SK-N-SH (cell line): ENCODE measurements around the gene CD72. TPM values are rescaled to one million over a fixed set of nuclear protein-coding genes. Genes with fewer than 3 reads are reported as not detected.
A peak's percentile ranks its signal among the peaks of the same experiment; 100 is the strongest.

Experiments
- CTCF ChIA-PET: fragments of 300-600, 350-600 bp; formaldehyde crosslinking; extraction: SDS; loops from one replicate; lab custom pipeline; 2021; lab: Yijun Ruan, JAX
- POLR2A ChIA-PET: fragments of 350-600 bp; sonication (Branson Sonifier 250); formaldehyde crosslinking; extraction: SDS; loops from one replicate; lab custom pipeline; 2020; ENCODE audit warnings: antibody characterized with exemption, inconsistent platforms; lab: Yijun Ruan, JAX
- DNase-seq: peaks from one replicate; pipeline ENCODE4 v3.0.0; 2012
- H2AFZ ChIP-seq: fragments of 200-600 bp; sonication (generic); 2 replicates; pipeline ENCODE4 v1.8.1; 2016; ENCODE audit warnings: antibody characterized with exemption, mild to moderate bottlenecking, low read depth
- H3F3A ChIP-seq: fragments of 200-600 bp; sonication (generic); replicated peaks from 2 replicates; pipeline ENCODE3; 2016; ENCODE audit warnings: antibody characterized with exemption, mild to moderate bottlenecking; ENCODE audit not compliant: insufficient read depth
- H3K27ac ChIP-seq, 2 experiments: fragments of 200-500 bp in 1 of 2; fragments of 200-600 bp in 1 of 2; sonication (Bioruptor generic) in 1 of 2; sonication (generic), shearing (Covaris generic) in 1 of 2; 2 replicates each; pipeline versions ENCODE4 v1.5.1 to v1.6.1; 2014 to 2016; ENCODE audit warnings: low read depth in 2 of 2, inconsistent platforms in 1 of 2, low read length in 1 of 2, mild to moderate bottlenecking in 1 of 2, mixed read lengths in 1 of 2
- H3K27me3 ChIP-seq: fragments of 200-600 bp; sonication (generic), shearing (Covaris generic); 2 replicates; pipeline ENCODE4 v1.6.1; 2016; ENCODE audit warnings: mixed run types; ENCODE audit not compliant: insufficient read depth
- H3K36me3 ChIP-seq, 2 experiments: fragments of 200-500 bp in 1 of 2; fragments of 200-600 bp in 1 of 2; sonication (Bioruptor generic) in 1 of 2; sonication (generic) in 1 of 2; replicated peaks in 1 of 2; 2 replicates each; pipeline versions ENCODE3 to v1.5.1; 2014 to 2016; ENCODE audit warnings: low read length in 1 of 2, mild to moderate bottlenecking in 1 of 2; ENCODE audit not compliant: insufficient read depth in 2 of 2, control insufficient read depth in 1 of 2
- H3K4me1 ChIP-seq, 2 experiments: fragments of 200-500 bp in 1 of 2; fragments of 200-600 bp in 1 of 2; sonication (Bioruptor generic) in 1 of 2; sonication (generic), shearing (Covaris generic) in 1 of 2; 2 replicates each; pipeline versions ENCODE4 v1.5.1 to v1.6.1; 2014 to 2016; ENCODE audit warnings: low read depth in 1 of 2, low read length in 1 of 2, mixed run types in 1 of 2; ENCODE audit not compliant: insufficient read depth in 2 of 2, control insufficient read depth in 1 of 2
- H3K4me2 ChIP-seq: fragments of 200-600 bp; sonication (generic), shearing (Covaris generic); 2 replicates; pipeline ENCODE4 v1.6.1; 2017; ENCODE audit warnings: mixed run types
- H3K4me3 ChIP-seq, 2 experiments: fragments of 200-500 bp in 1 of 2; fragments of 200-600 bp in 1 of 2; sonication (Bioruptor generic) in 1 of 2; sonication (generic), shearing (Covaris generic) in 1 of 2; 2 replicates each; pipeline versions ENCODE4 v1.5.1 to v1.8.1; 2014 to 2016; ENCODE audit warnings: low read depth in 2 of 2, inconsistent platforms in 1 of 2, low read length in 1 of 2, mild to moderate bottlenecking in 1 of 2, mixed read lengths in 1 of 2, moderate library complexity in 1 of 2
- H3K79me2 ChIP-seq: fragments of 200-600 bp; sonication (generic); 2 replicates; pipeline ENCODE4 v1.8.1; 2017; ENCODE audit warnings: mild to moderate bottlenecking; ENCODE audit not compliant: insufficient read depth
- H3K9ac ChIP-seq: fragments of 200-600 bp; sonication (generic); 2 replicates; pipeline ENCODE4 v1.6.1; 2017; ENCODE audit warnings: mixed run types
- H3K9me2 ChIP-seq: fragments of 200-600 bp; sonication (generic); 2 replicates; pipeline ENCODE4 v1.6.1; 2017; ENCODE audit warnings: mixed run types
- H3K9me3 ChIP-seq: fragments of 200-600 bp; sonication (generic); 2 replicates; pipeline ENCODE4 v1.6.1; 2017; ENCODE audit warnings: mixed run types, mild to moderate bottlenecking, moderate library complexity
- H4K20me1 ChIP-seq: fragments of 200-600 bp; sonication (generic); 2 replicates; pipeline ENCODE4 v1.6.1; 2017; ENCODE audit warnings: mild to moderate bottlenecking, mixed run types; ENCODE audit not compliant: insufficient read depth
- CHD2 ChIP-seq: fragments of 150-350 bp; IDR thresholded peaks from 2 replicates; pipeline ENCODE4 v1.6.1; 2018; ENCODE audit warnings: low read length; ENCODE audit not compliant: partially characterized antibody
- ELF1 ChIP-seq: IDR thresholded peaks from 2 replicates; pipeline ENCODE4 v1.4.0; 2012
- EZH2phosphoT487 ChIP-seq: fragments of 200-600 bp; sonication (generic); IDR thresholded peaks from 2 replicates; pipeline ENCODE4 v1.6.1; 2017; ENCODE audit warnings: low read depth, mixed run types, mild to moderate bottlenecking, antibody characterized with exemption, moderate library complexity, borderline replicate concordance
- FOXJ3 ChIP-seq: sonication (generic); formaldehyde crosslinking; IDR thresholded peaks from 2 replicates; pipeline ENCODE4 v1.5.1; 2020; ENCODE audit warnings: mild to moderate bottlenecking, missing genetic modification reagents
- GATA2 ChIP-seq: sonication (generic); formaldehyde crosslinking; IDR thresholded peaks from 2 replicates; pipeline ENCODE4 v1.5.0; 2020; ENCODE audit warnings: mild to moderate bottlenecking, missing genetic modification reagents
- JUND ChIP-seq: IDR thresholded peaks from 2 replicates; pipeline ENCODE4 v1.4.0; 2012
- MEF2A ChIP-seq: IDR thresholded peaks from 2 replicates; pipeline ENCODE4 v1.4.0; 2012; ENCODE audit warnings: low read depth, borderline replicate concordance
- NFIC ChIP-seq: IDR thresholded peaks from 2 replicates; pipeline ENCODE4 v1.4.0; 2012; ENCODE audit warnings: borderline replicate concordance
- PBX3 ChIP-seq: IDR thresholded peaks from 2 replicates; pipeline ENCODE4; 2012
- POLR2AphosphoS5 ChIP-seq: IDR thresholded peaks from 2 replicates; pipeline ENCODE4 v1.6.1; 2012; ENCODE audit warnings: low read depth, low read length
- REST ChIP-seq: IDR thresholded peaks from 2 replicates; pipeline ENCODE4 v1.6.1; 2012; ENCODE audit warnings: mild to moderate bottlenecking, low read depth, low read length, moderate library complexity
- RXRA ChIP-seq: IDR thresholded peaks from 2 replicates; pipeline ENCODE4 v1.4.0; 2012; ENCODE audit warnings: low read depth, mild to moderate bottlenecking, borderline replicate concordance
- SIN3A ChIP-seq: IDR thresholded peaks from 2 replicates; pipeline ENCODE4 v1.6.1; 2012; ENCODE audit warnings: low read depth, mild to moderate bottlenecking, low read length, moderate library complexity, borderline replicate concordance
- SMC3 ChIP-seq: IDR thresholded peaks from 2 replicates; pipeline ENCODE4 v1.6.1; 2012; ENCODE audit warnings: low read depth, low read length, improper control_type of control experiment
- TAF1 ChIP-seq: IDR thresholded peaks from 2 replicates; pipeline ENCODE4 v1.6.1; 2012; ENCODE audit warnings: low read depth, mild to moderate bottlenecking, low read length, moderate library complexity, borderline replicate concordance
- TEAD4 ChIP-seq: IDR thresholded peaks from 2 replicates; pipeline ENCODE4 v1.4.0; 2012; ENCODE audit warnings: mild to moderate bottlenecking, borderline replicate concordance; ENCODE audit not compliant: insufficient read depth
- USF1 ChIP-seq: IDR thresholded peaks from 2 replicates; pipeline ENCODE4 v1.4.0; 2012; ENCODE audit warnings: low read depth, borderline replicate concordance
- WGBS: methylation state at CpG from one replicate; pipeline ENCODE4 v1.1.6; 2017; ENCODE audit warnings: low lambda C conversion rate; 5-methylcytosine and 5-hydroxymethylcytosine counted together
- polyA plus RNA-seq, 3 experiments: library from polyadenylated mRNA; depleted of rRNA; stranded (reverse); fragments of >200 nt; gene quantifications; 2 replicates each; pipeline ENCODE4 v1.2.3, GENCODE V29; 2012

The CD72 gene
- polyA plus RNA-seq, 1 of the 3 experiments (the other 2 are of a cell fraction) = 2.7 TPM

- TF ChIP-seq GATA2 (CRISPR knock-in tag) (no peak), SMC3 (no peak), POLR2AphosphoS5 (no peak; the same call in 1 of the 2 replicates), JUND (no peak), REST (peak; percentile 70; the same call in 1 of the 2 replicates), TEAD4 (peak; percentile 90), CHD2 (peak; percentile 87), EZH2phosphoT487 (no peak)
These were observed 39.4 kb upstream of the CD72 start, which contains the start of gene RMRP (continued) for GRCh38 chr9:35657546-35658136.

- peak overlapping the region; percentile 42 to 56 for H3K4me3 ChIP-seq
- H3F3A ChIP-seq = peaks cover 17% of the 10 kb centered on the region
- H3K4me2 ChIP-seq = peak overlapping the region; percentile 72
- TF ChIP-seq RXRA (no peak), NFIC (no peak), ELF1 (no peak), GATA2 (CRISPR knock-in tag) (no peak), REST (no peak), SMC3 (no peak), SIN3A (no peak), CHD2 (no peak), PBX3 (no peak), USF1 (no peak), POLR2AphosphoS5 (no peak), TAF1 (no peak), FOXJ3 (CRISPR knock-in tag) (no peak), MEF2A (no peak), TEAD4 (no peak)
- H2AFZ ChIP-seq = peak overlapping the region; percentile 70
- no peaks in the 10 kb centered on the region for H3K9me3 ChIP-seq
- ChIA-PET POLR2A (interaction anchor here (2.2 to 3.8 kb wide), 2 partner anchors 10 to 76 kb away, joined by 11 to 20 read pairs; partner anchors contain the start of genes CREB3 and TLN1), CTCF (interaction anchor here (0.7 to 6.0 kb wide), 21 partner anchors 9 to 577 kb away, joined by 3 to 86 read pairs (median 4); partner anchors contain the start of genes CD72, CREB3, FANCG and TLN1)
- peaks cover 0 to 5% of the 10 kb centered on the region in 2 experiments for H3K36me3 ChIP-seq
- H3K9me2 ChIP-seq = no peaks in the 10 kb centered on the region
- peak overlapping the region; percentile 61 for H3K9ac ChIP-seq
- H3K27ac ChIP-seq = peak overlapping the region; percentile 70 to 97
- no peaks in the 10 kb centered on the region for H3K27me3 ChIP-seq
- H4K20me1 ChIP-seq = no peaks in the 10 kb centered on the region
- H3K79me2 ChIP-seq = peaks cover 22% of the 10 kb centered on the region
- WGBS = 27% methylated on average over 25 of the region's 25 CpGs
- peaks cover 0 to 12% of the 10 kb centered on the region in 2 experiments; a peak in 1 of 4 replicates for H3K4me1 ChIP-seq
- peak; percentile 51 for DNase-seq
These were observed 38.8 kb upstream of the CD72 start for GRCh38 chr9:35656831-35657545.
